Embryonic facial prominence (tissue), 1 donor: Measurements from ENCODE around the gene TTLL4.
"Not testable (repeated sequence)": the region's sequence is repeated elsewhere in the genome, so short reads cannot be mapped to it uniquely, and the experiment has no call there.

Experiments used
- DNase-seq: peaks from one replicate; pipeline ENCODE4 v3.0.0-alpha.2; 2016; ENCODE audit errors: extremely low spot score

Gene TTLL4

GRCh38 chr2:218744615-218745014 is 34.0 kb downstream of the TTLL4 start:
- DNase-seq: no peak

- DNase-seq: no peak
Measured at GRCh38 chr2:218745160-218745558, 34.5 kb downstream of the TTLL4 start.

GRCh38 chr2:218745559-218746469 is 35.2 kb downstream of the TTLL4 start:
- DNase-seq: no peak

GRCh38 chr2:218746470-218746795 is 35.8 kb downstream of the TTLL4 start:
- DNase-seq: no peak

GRCh38 chr2:218746960-218747359 is 36.3 kb downstream of the TTLL4 start:
- DNase-seq: no peak

- DNase-seq: no peak
Measured at GRCh38 chr2:218748741-218749441, 38.3 kb downstream of the TTLL4 start.

- DNase-seq: no peak
Measured at GRCh38 chr2:218754201-218754600, 43.6 kb downstream of the TTLL4 start.

- DNase-seq: no peak
Measured at GRCh38 chr2:218754781-218755180, 44.1 kb downstream of the TTLL4 start.

- DNase-seq: no peak
Measured at GRCh38 chr2:218755198-218755566, 44.5 kb downstream of the TTLL4 start.

GRCh38 chr2:218755567-218756404 is 45.2 kb downstream of the TTLL4 start:
- no peak for DNase-seq

- DNase-seq: no peak
Measured at GRCh38 chr2:218756599-218757377, 46.2 kb downstream of the TTLL4 start.

- no peak for DNase-seq
Measured at GRCh38 chr2:218761795-218762194, 51.2 kb downstream of the TTLL4 start.

GRCh38 chr2:218772759-218773158 is 62.1 kb downstream of the TTLL4 start:
- DNase-seq: not testable (repeated sequence)

- no peak for DNase-seq
Measured at GRCh38 chr2:218773881-218774280, 63.2 kb downstream of the TTLL4 start.

GRCh38 chr2:218776488-218776887 is 65.9 kb downstream of the TTLL4 start:
- DNase-seq: no peak

- no peak for DNase-seq
Measured at GRCh38 chr2:218777276-218777990, 66.8 kb downstream of the TTLL4 start.

- no peak for DNase-seq
Measured at GRCh38 chr2:218780046-218780445, 69.4 kb downstream of the TTLL4 start.

GRCh38 chr2:218780851-218781690 is 70.4 kb downstream of the TTLL4 start:
- no peak for DNase-seq

GRCh38 chr2:218781691-218782527 is 71.3 kb downstream of the TTLL4 start, which contains the start of gene CYP27A1:
Gene CYP27A1, plus strand, starts transcription at chr2:218782147. Its CDS starts 36 bp downstream, at chr2:218782183.
- DNase-seq: no peak
